ENCODE measurements around the gene BMPR1A. TPM values are rescaled to one million over a fixed set of nuclear protein-coding genes. Genes with fewer than 3 reads are reported as not detected.

BMPR1A gene
- total RNA-seq, 1 experiment from 2014 or later = 42.6 TPM

DNA sequence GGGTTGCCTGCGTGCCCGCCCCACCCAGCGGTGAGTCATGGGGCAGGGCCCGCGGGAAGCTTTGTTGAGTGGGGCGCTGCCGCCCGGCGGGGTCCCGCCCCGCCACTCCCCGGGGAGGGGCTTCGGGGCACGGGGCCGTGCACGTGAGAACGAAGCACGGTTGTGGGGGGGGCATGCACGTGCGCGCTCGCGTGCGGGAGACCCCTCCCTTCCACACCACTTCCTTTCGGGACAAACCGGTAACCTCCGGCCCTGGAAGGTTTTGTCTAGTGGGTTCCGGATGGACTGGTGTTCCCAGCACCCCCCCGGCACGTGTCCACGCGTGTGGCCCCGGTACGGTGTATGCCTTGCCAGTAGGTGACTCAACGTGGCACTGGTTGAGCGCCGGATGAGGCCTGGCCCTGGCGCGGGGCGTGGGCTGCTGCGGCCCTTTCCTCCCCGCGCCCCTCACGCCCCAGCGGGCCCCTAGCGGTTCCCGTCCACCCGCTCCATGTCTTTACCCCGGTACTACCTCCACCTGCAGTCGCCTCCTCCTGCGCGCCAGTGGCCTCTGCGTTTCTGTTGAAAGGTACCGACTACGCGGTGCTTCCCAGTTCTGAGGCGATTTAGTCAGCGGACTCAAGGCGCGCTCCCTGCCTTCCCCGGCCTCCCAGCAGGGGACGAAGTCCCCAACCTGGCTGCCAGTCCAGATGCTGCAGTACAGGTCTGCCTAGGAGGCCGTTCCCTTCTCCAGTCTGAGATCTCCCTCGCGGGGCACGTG, 215.0 kb downstream of the BMPR1A start (continued):
- TF ChIP-seq POLR2A (IDR thresholded peaks at IDR 0.05; ENCODE audit: borderline replicate concordance, extremely low read depth, insufficient read depth, insufficient read length) (peak; percentile 32), ZFX (IDR thresholded peaks at IDR 0.05) (peak; percentile 81), SRF (IDR thresholded peaks at IDR 0.05; ENCODE audit: low read depth) (no peak), FOSL1 (IDR thresholded peaks at IDR 0.05; ENCODE audit: low read depth) (no peak), SIN3A (IDR thresholded peaks at IDR 0.05; ENCODE audit: low read depth) (no peak), SP1 (IDR thresholded peaks at IDR 0.05; ENCODE audit: low read depth) (no peak)

- Histone ChIP-seq H3K9me2 (ENCODE audit: insufficient read depth) (no peaks in the 10 kb centered on the region), H3K9ac (ENCODE audit: low read length) (peak overlapping the region; percentile 98), H3K36me3 (ENCODE audit: control insufficient read depth in 1 of 2, insufficient read depth in 2 of 2, low read length in 2 of 2) (no peaks in the 10 kb centered on the region), H2AFZ (ENCODE audit: low read depth, low read length, poor library complexity, severe bottlenecking) (no peak overlapping the region), H3K27ac (ENCODE audit: low read depth, low read length) (peak overlapping the region; percentile 95), H3K4me3 (replicated peaks in 1 of 2; ENCODE audit: low read depth in 1 of 2, low read length in 2 of 2) (no peak overlapping the region), H3K27me3 (ENCODE audit: insufficient read depth, low read length) (no peaks in the 10 kb centered on the region), H3K4me2 (ENCODE audit: low read length) (peak overlapping the region; percentile 90), H3K9me3 (ENCODE audit: control insufficient read depth in 1 of 2, insufficient read depth in 1 of 2, low read depth in 1 of 2, low read length in 2 of 2) (no peaks in the 10 kb centered on the region), H3K79me2 (ENCODE audit: insufficient read depth, low read length) (peaks cover 30% of the 10 kb centered on the region), H4K20me1 (ENCODE audit: insufficient read depth) (no peaks in the 10 kb centered on the region), H3K4me1 (ENCODE audit: control insufficient read depth in 1 of 2, insufficient read depth in 2 of 2, low read length in 2 of 2) (peaks cover 37 to 83% of the 10 kb centered on the region in 2 experiments)
- DNase-seq (ENCODE audit: low read depth, low spot score) (no peak), ATAC-seq (no peak)
- RAD21 ChIA-PET (ENCODE audit: low non-redundant PET in 1 of 2, low total read pairs in 2 of 2, uncharacterized antibody in 2 of 2, unreplicated experiment in 2 of 2) = no interaction called here
- CTCF ChIA-PET = no interaction called here
- intact Hi-C loops (cut with micrococcal nuclease) = no loop called here
- POLR2A ChIA-PET = no interaction called here
- BruUV-seq (replicated peaks) = no TSS peak
- TF ChIP-seq SIN3A (IDR thresholded peaks at IDR 0.05; ENCODE audit: low read depth) (no peak), SRF (IDR thresholded peaks at IDR 0.05; ENCODE audit: low read depth) (no peak), CEBPB (IDR thresholded peaks at IDR 0.05; ENCODE audit: low read depth) (no peak), RAD21 (IDR thresholded peaks at IDR 0.05; ENCODE audit: low read depth) (no peak), ELF1 (IDR thresholded peaks at IDR 0.05; ENCODE audit: borderline replicate concordance, low read depth) (no peak), EZH2 (IDR thresholded peaks at IDR 0.05) (no peak), SP1 (IDR thresholded peaks at IDR 0.05; ENCODE audit: low read depth) (no peak)
- TF ChIP-seq, protein P1, sequence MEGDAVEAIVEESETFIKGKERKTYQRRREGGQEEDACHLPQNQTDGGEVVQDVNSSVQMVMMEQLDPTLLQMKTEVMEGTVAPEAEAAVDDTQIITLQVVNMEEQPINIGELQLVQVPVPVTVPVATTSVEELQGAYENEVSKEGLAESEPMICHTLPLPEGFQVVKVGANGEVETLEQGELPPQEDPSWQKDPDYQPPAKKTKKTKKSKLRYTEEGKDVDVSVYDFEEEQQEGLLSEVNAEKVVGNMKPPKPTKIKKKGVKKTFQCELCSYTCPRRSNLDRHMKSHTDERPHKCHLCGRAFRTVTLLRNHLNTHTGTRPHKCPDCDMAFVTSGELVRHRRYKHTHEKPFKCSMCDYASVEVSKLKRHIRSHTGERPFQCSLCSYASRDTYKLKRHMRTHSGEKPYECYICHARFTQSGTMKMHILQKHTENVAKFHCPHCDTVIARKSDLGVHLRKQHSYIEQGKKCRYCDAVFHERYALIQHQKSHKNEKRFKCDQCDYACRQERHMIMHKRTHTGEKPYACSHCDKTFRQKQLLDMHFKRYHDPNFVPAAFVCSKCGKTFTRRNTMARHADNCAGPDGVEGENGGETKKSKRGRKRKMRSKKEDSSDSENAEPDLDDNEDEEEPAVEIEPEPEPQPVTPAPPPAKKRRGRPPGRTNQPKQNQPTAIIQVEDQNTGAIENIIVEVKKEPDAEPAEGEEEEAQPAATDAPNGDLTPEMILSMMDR (IDR thresholded peaks at IDR 0.05 in 2 of 3, conservative IDR thresholded peaks at IDR 0.05 in 1 of 3; ENCODE audit: borderline replicate concordance in 1 of 3, insufficient read depth in 1 of 3, low read depth in 2 of 3, low read length in 2 of 3) = no peak
Measured at GRCh38 chr10:86972613-86973380, 216.4 kb downstream of the BMPR1A start.
